Stimulated activated CD4-positive, alpha-beta T cell treated with anti-CD3 and anti-CD28 coated beads, TNF-alpha, amount 100 ng/mL, for 4 hours (primary cell): ENCODE data around the gene CYP4F12.

Source experiments
- DNase-seq, 3 experiments: peaks; one replicate each; pipeline ENCODE4 v3.0.0-alpha.2; 2020; ENCODE audit warnings: low read depth in 3 of 3

CYP4F12 gene

DNA sequence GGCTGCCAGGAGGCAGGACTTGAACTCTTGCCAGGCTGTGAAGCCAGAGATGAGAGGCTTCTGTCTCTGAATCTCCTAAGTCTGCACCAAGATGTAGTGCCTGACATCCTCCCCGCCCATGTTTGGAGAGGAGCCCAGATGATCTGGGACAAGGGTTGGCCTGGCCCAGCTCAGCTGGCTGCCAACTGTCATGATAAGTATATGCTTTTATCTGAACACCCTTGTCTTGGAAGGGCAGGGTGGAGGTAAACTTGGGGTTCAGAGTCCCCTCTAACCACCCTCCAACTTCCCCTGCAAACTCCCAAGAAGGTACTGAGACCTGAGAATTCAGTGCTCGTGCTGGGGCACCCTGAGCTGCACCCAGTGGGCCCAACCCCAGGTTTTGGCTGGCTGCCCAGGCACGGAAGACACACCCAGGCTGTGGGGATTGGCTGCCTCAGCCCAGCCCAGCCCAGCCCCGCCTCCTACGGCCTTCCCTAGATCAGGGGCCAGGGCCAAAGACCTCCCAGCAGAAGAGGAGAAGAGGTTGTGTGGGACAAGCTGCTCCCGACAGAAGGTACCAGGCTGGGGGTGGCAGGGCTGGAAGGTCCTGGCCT lies at the start of gene CYP4F12:
CYP4F12 (plus strand) TSS at position 508 of the 596 bp plus-strand sequence. CDS start 443 bp downstream, outside the sequence.
- peak in 1 of 3 experiments; percentile 2 for DNase-seq

- DNase-seq = no peak
Observed at GRCh38 chr19:15623711-15624318, 49.1 kb upstream of the CYP4F12 start.

GRCh38 chr19:15628236-15629002 lies 44.5 kb upstream of the CYP4F12 start:
- no peak for DNase-seq

- peak; percentile 74 to 94 (median 84) for DNase-seq
Observed at GRCh38 chr19:15629003-15629880, 43.6 kb upstream of the CYP4F12 start.

DNA sequence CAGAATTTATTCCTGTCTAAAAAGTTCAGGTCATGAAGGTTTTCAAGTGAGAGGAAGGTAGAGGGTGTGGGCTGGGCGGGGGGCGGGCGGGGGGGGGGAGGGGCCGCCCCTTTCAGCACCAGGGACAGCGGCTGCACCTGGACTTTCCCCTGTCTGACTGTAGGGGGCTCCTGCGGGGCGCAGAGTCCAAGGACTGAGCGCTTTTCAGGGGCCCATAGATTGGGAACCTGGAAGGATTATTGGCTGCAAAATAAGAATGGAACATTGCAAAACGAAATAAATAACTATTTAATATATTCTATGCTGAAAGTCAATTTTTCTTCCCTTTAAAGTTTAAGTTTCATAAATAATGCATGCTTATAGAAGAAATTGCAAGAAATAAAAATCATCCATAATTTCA lies 41.1 kb upstream of the CYP4F12 start:
- DNase-seq = no peak

DNA sequence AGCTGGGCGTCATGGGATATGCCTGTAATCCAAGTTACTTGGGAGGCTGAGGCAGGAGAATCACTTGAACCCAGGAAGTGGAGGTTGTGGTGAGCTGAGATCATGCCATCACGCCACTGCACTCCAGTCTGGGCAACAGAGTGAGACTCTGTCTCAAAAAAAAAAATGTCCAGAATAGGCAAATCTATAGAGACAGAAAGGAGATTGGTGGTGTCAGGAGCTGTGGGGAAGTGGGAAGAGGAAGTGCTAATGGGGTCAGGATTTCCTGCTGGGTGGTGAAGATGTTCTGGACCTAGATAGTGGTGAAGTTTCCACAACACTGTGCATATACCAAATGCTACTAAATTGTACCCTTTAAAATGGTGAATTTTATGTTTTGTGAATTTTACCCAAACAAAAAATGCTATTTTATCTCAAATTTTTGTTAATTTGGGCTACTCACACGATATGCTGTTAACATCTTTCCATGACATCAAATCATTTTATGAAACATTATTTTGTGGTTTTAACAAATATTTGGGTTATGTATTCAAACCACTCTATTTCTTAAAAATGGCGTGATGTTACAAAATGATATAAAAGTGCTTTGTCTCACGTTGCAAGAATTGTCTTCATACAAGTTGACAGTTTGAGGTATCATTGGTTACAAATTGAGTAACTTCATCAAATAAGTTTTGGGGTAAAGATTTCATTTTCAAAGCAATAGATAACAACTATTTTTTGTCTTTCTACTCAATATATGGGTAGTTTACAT lies 39.6 kb upstream of the CYP4F12 start:
- no peak for DNase-seq

DNA sequence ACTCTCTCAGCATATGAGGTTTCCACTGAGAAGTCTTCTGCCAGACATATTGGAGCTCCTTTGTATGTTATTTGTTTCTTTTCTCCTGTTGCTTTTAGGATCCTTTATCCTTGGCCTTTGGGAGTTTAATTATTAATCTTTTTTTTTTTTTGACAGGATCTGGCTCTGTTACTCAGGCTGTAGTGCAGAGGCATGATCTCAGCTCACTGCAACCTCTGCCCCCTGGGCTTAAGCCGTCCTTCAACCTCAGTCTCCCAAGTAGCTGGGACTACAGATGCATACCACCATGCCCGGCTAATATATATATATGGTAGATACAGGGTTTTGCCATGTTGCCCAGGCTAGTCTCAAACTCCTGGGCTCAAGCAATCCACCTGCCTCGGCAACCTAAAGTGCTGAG lies 38.8 kb upstream of the CYP4F12 start:
- no peak for DNase-seq

- no peak for DNase-seq
Observed at GRCh38 chr19:15635016-15635805, 37.7 kb upstream of the CYP4F12 start.

- no peak for DNase-seq
Observed at GRCh38 chr19:15636026-15636425, 36.9 kb upstream of the CYP4F12 start.

GRCh38 chr19:15639596-15639995 lies 33.3 kb upstream of the CYP4F12 start:
- DNase-seq = no peak

GRCh38 chr19:15640294-15640903 lies 32.5 kb upstream of the CYP4F12 start, which contains the start of gene CYP4F3:
Gene CYP4F3, plus strand, starts transcription at chr19:15640897. Its CDS starts 519 bp downstream, at chr19:15641416.
- no peak for DNase-seq

GRCh38 chr19:15640904-15641597 lies 31.8 kb upstream of the CYP4F12 start:
- no peak for DNase-seq

- no peak for DNase-seq
Observed at GRCh38 chr19:15641901-15642491, 30.9 kb upstream of the CYP4F12 start.

GRCh38 chr19:15642807-15643206 lies 30.1 kb upstream of the CYP4F12 start:
- DNase-seq = no peak

GRCh38 chr19:15643387-15643786 lies 29.5 kb upstream of the CYP4F12 start:
- no peak for DNase-seq

GRCh38 chr19:15644066-15644741 lies 28.7 kb upstream of the CYP4F12 start:
- no peak for DNase-seq

DNA sequence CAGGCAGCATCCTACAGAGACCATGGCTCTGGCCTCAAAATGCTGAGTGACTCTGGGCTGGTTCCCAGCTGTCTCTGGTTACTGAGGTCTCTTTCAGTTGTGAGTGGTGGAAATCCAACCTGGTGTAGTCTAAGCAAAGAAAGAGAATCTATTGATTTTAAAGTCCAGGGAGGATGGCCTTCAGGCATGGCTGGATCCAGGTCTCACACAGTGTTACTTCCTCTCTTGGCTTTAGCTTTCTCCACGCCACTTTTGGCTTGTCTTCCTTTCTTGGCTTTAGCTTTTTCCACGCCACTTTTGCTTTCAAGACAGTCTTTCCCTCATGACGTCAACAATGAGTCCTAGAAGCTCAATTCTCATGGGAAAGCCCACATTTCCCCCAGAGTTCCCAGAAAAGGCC lies 28.1 kb upstream of the CYP4F12 start:
- no peak for DNase-seq

- no peak for DNase-seq
Observed at GRCh38 chr19:15649526-15649925, 23.4 kb upstream of the CYP4F12 start.
